ENCODE data around the gene COA8.
"Not testable (repeated sequence)": the region's sequence is repeated elsewhere in the genome, so short reads cannot be mapped to it uniquely, and the experiment has no call there.

Gene COA8

DNA sequence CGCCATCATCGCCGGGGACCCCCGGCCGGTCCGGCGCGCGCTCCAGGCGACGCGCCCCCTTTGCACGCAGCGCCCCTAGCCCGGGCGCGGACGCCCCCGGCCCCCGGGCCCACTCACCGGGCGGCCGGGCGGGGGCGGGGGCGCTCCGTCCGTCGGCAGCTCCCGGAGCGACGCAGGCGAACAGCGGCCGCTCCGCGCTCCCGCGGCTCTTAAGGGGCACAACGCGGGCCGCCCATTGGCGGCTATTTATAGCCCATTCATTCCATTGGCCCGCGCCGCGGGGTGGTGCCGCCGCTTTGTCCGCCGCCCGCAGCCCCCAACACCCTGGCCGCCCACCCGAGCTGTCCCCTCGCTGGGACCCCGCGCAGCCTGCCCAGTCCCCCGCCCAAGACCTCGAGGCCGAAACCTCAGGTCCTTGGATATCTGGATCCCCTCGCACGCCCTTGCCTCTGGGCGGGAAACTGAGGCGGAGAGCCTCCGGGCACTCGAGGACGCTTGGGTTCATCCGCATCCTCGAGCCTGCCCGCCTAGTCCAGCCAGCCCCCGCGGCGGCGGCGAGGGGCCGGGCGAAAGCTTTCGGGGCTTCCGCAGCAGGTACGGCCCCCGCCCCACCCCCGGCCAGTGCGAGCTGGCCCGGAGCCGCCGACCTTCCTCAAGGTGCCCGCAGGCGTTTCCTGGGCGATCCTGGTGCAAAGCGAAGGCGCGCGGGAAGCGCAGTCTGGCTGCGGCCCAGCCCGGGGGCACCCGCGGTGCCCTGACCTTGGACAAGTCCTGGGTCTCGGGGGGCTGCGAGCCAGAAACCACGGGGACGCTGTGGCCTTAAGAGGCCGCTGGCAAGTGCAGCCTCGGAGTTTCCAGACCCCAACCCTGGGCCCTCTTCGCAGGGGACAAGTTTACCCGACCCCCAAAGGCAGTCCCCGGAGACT lies 39.8 kb upstream of the COA8 start, which contains the start of gene CKB:
TSS of gene CKB (minus strand) at position 182 of the 926 bp plus-strand sequence. CDS start 337 bp downstream, outside the sequence.
- no peaks in the 10 kb centered on the region for H3K36me3 ChIP-seq
- peak within 1 kb of the TSS; percentile 79 to 90 (median 86) for H3K4me2 ChIP-seq
- H3K27me3 ChIP-seq = peaks cover 29 to 57% (median 45%) of the 10 kb centered on the region in 11 experiments
- H3K9ac ChIP-seq = peak within 1 kb of the TSS; percentile 45 to 76 (median 67); a peak in 19 of 22 replicates
- H3K4me1 ChIP-seq = peaks cover 52 to 74% (median 63%) of the 10 kb centered on the region in 10 experiments
- peak within 1 kb of the TSS in 6 of 11 experiments; percentile 17 to 67 (median 46); a peak in 5 of 22 replicates for H3K27ac ChIP-seq
- TF ChIP-seq Cebpa-rat (IDR thresholded peaks at IDR 0.05) = no peak
- peak within 1 kb of the TSS; percentile 51 to 69 (median 60) for H3K4me3 ChIP-seq
- peaks cover 0 to 78% (median 22%) of the 10 kb centered on the region in 11 experiments; a peak in 17 of 22 replicates for H4K20me1 ChIP-seq
- H3K9me3 ChIP-seq (replicated peaks in 1 of 11) = 0 out of 22 replicates have a peak, but pooled peaks cover 0 to 9% (median 0%) of the 10 kb centered on the region in 11 experiments

GRCh38 chr14:103523575-103523954 lies 39.2 kb upstream of the COA8 start:
- Histone ChIP-seq H3K9me3 (replicated peaks in 1 of 11) (0 out of 22 replicates have a peak, but pooled peaks cover 0 to 9% (median 0%) of the 10 kb centered on the region in 11 experiments), H3K4me1 (peaks cover 52 to 74% (median 63%) of the 10 kb centered on the region in 10 experiments), H3K27ac (no peak overlapping the region), H3K4me2 (no peak overlapping the region; a peak in 1 of 22 replicates), H3K4me3 (no peak overlapping the region), H3K27me3 (peaks cover 29 to 57% (median 45%) of the 10 kb centered on the region in 11 experiments), H4K20me1 (peaks cover 0 to 72% (median 22%) of the 10 kb centered on the region in 11 experiments; a peak in 15 of 22 replicates), H3K36me3 (no peaks in the 10 kb centered on the region), H3K9ac (no peak overlapping the region)
- TF ChIP-seq Cebpa-rat (IDR thresholded peaks at IDR 0.05) = no peak

- Histone ChIP-seq H3K9ac (no peak overlapping the region), H4K20me1 (peaks cover 0 to 65% (median 19%) of the 10 kb centered on the region in 11 experiments; a peak in 15 of 22 replicates), H3K4me1 (peaks cover 48 to 70% (median 59%) of the 10 kb centered on the region in 10 experiments), H3K27ac (no peak overlapping the region), H3K4me3 (no peak overlapping the region), H3K27me3 (peaks cover 29 to 57% (median 45%) of the 10 kb centered on the region in 11 experiments), H3K4me2 (0 out of 22 replicates have a peak overlapping the region, but pooled peaks of 3 of the 11 experiments have one; percentile 0 to 10 (median 1)), H3K36me3 (no peaks in the 10 kb centered on the region), H3K9me3 (replicated peaks in 1 of 11) (0 out of 22 replicates have a peak, but pooled peaks cover 0 to 9% (median 0%) of the 10 kb centered on the region in 11 experiments)
- TF ChIP-seq Cebpa-rat (IDR thresholded peaks at IDR 0.05) = no peak
Measured at GRCh38 chr14:103524002-103524935, 38.5 kb upstream of the COA8 start.

GRCh38 chr14:103525430-103526246 lies 37.1 kb upstream of the COA8 start:
- Histone ChIP-seq H3K4me2 (peak overlapping the region in 10 of 11 experiments; percentile 87 to 99 (median 98); a peak in 18 of 22 replicates), H3K4me1 (peaks cover 45 to 67% (median 57%) of the 10 kb centered on the region in 10 experiments), H3K9ac (peak overlapping the region in 1 of 11 experiments; percentile 44; a peak in 1 of 22 replicates), H4K20me1 (peaks cover 5 to 59% (median 15%) of the 10 kb centered on the region in 11 experiments; a peak in 18 of 22 replicates), H3K27me3 (peaks cover 29 to 52% (median 43%) of the 10 kb centered on the region in 11 experiments)
- H3K27ac ChIP-seq; H3K36me3 ChIP-seq; H3K9me3 ChIP-seq (replicated peaks in 1 of 11); H3K4me3 ChIP-seq: not testable (repeated sequence)

DNA sequence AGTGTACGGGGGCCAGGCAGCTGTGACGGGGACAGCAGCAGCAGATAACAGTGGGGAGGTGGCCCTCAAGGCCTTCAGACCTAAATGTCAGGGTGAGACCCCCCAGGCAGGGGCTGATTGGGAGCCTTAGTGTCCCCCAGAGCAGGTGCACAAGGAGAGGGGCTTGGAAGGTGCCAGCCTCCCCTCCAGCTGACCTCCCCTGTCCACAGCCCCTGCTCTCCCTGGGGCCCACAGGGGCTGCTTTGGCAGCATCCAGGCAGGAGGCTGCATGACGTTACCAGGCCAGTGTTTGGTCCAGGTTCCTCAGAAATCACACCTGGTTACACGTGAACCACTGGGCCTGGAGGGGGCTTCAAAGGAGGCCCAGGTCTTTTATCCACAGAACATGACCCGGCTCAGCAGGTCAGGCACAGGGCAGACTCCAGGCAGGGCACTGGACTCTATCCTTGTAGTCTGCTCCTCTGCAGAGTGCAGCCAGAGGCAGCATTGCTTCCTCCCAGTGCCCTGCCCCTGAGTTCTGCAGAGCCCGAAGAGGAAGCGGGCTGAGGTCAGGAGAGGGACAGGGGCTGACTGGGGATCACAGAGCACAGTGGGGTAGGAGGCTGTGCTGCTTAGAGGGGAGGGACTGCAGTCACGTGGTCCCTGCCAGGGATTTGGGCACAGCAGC lies 36.4 kb upstream of the COA8 start:
- Histone ChIP-seq H3K9me3 (replicated peaks in 1 of 11) (0 out of 22 replicates have a peak, but pooled peaks cover 0 to 9% (median 0%) of the 10 kb centered on the region in 11 experiments), H3K27ac (peak overlapping the region in 2 of 11 experiments; percentile 38 to 86; a peak in 2 of 22 replicates), H4K20me1 (peaks cover 5 to 65% (median 22%) of the 10 kb centered on the region in 11 experiments; a peak in 20 of 22 replicates), H3K27me3 (peaks cover 29 to 45% (median 36%) of the 10 kb centered on the region in 11 experiments), H3K4me1 (peaks cover 48 to 70% (median 60%) of the 10 kb centered on the region in 10 experiments), H3K36me3 (peaks cover 0 to 16% (median 14%) of the 10 kb centered on the region in 11 experiments; a peak in 17 of 22 replicates), H3K9ac (peak overlapping the region in 1 of 11 experiments; percentile 44; a peak in 1 of 22 replicates), H3K4me3 (no peak overlapping the region), H3K4me2 (peak overlapping the region; percentile 87 to 99 (median 98))
- TF ChIP-seq Cebpa-rat (IDR thresholded peaks at IDR 0.05) = no peak

DNA sequence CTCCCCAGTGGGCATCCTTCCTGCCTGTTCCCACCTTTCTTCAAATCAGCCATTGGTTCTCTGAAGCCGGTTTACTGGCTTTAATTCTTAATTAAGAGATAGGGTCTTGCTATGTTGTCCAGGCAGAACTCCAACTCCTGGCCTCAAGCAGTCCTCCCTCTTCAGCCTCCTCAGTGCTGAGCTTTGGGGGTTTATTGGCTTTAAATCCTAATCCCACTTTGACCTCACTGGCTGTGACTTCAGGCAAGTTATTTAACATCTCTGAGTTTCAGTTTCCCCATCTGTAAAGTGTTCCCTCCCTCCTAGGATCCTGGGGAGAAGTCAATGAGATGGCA lies 35.9 kb upstream of the COA8 start:
- H3K4me3 ChIP-seq = no peak overlapping the region
- H3K27ac ChIP-seq = peak overlapping the region in 6 of 11 experiments; percentile 6 to 86 (median 47); a peak in 7 of 22 replicates
- TF ChIP-seq Cebpa-rat (IDR thresholded peaks at IDR 0.05) = no peak
- peak overlapping the region; percentile 87 to 99 (median 98) for H3K4me2 ChIP-seq
- H3K9ac ChIP-seq = peak overlapping the region in 3 of 11 experiments; percentile 44 to 98 (median 96); a peak in 4 of 22 replicates
- peaks cover 24 to 40% (median 31%) of the 10 kb centered on the region in 11 experiments for H3K27me3 ChIP-seq
- H4K20me1 ChIP-seq = peaks cover 5 to 70% (median 27%) of the 10 kb centered on the region in 11 experiments; a peak in 20 of 22 replicates
- H3K36me3 ChIP-seq = peaks cover 0 to 21% (median 19%) of the 10 kb centered on the region in 11 experiments; a peak in 17 of 22 replicates
- peaks cover 50 to 70% (median 61%) of the 10 kb centered on the region in 10 experiments for H3K4me1 ChIP-seq
- 0 out of 22 replicates have a peak, but pooled peaks cover 0 to 9% (median 0%) of the 10 kb centered on the region in 11 experiments for H3K9me3 ChIP-seq (replicated peaks in 1 of 11)
